ENCODE measurements around the gene SCFD2. TPM values are rescaled to one million over a fixed set of nuclear protein-coding genes. Genes with fewer than 3 reads are reported as not detected.
A peak's percentile ranks its signal among the peaks of the same experiment; 100 is the strongest.

The SCFD2 gene
- polyA plus RNA-seq, 1 of the 3 experiments (the other 2 are of a cell fraction) = 14.1 TPM

DNA sequence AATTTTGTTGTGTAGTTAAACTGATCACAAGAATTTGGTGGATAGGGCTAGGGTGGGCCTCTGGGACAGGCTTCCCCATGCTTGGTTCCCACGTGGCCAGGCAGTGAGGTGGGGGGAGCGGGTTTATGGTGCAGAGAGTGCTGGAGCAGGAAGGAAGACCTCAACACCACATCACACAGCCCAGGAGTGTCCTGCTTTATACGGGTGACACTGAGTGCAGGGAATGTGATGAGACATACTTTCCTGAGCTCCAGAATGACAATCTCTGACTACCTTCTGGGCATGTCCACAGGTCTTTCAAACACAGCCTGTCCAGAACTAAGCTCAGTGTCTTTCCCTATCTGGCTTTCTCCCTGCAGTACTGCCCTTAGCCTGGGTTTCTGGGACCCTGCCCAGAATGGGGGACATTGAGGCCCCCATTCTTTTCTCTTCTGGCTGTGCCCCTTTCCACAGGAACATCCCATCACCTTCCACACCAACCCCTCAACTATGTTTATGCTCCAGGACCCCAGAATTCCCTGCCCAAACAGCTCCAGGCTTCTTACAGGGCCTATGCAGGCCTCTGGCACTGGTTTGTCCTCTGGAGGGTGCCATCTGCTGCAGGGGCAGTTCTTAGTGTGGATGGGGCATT is 540.3 kb downstream of the SCFD2 start:
- no peaks in the 10 kb centered on the region for H4K20me1 ChIP-seq (ENCODE audit: insufficient read depth)
- no peaks in the 10 kb centered on the region for H3F3A ChIP-seq (replicated peaks; ENCODE audit: insufficient read depth)
- CTCF ChIA-PET = interaction anchor here (0.8 to 1.0 kb wide), 3 partner anchors 9 to 157 kb away, joined by 3 to 4 read pairs (median 3); no protein-coding TSS in a partner anchor
- DNase-seq = no peak
- WGBS (ENCODE audit: low lambda C conversion rate) = 60% methylated on average over 3 of the region's 3 CpGs
- no peaks in the 10 kb centered on the region for H3K27me3 ChIP-seq (ENCODE audit: insufficient read depth)
- no peak overlapping the region for H3K4me2 ChIP-seq
- H3K4me1 ChIP-seq (ENCODE audit: control insufficient read depth in 1 of 2, insufficient read depth in 2 of 2, low read depth in 1 of 2, low read length in 1 of 2) = peaks cover 0 to 17% of the 10 kb centered on the region in 2 experiments; a peak in 1 of 4 replicates
- no peaks in the 10 kb centered on the region for H3K9me3 ChIP-seq
- H3K79me2 ChIP-seq (ENCODE audit: insufficient read depth) = no peaks in the 10 kb centered on the region
- H2AFZ ChIP-seq (ENCODE audit: low read depth) = no peak overlapping the region
- no peaks in the 10 kb centered on the region for H3K9me2 ChIP-seq
- peak overlapping the region in 1 of 2 experiments; percentile 17; a peak in 1 of 4 replicates for H3K27ac ChIP-seq (ENCODE audit: low read depth in 2 of 2, low read length in 1 of 2)
- no peak for TF ChIP-seq SMC3 (IDR thresholded peaks at IDR 0.05; ENCODE audit: low read depth, low read length)
- TF ChIP-seq, protein P1, sequence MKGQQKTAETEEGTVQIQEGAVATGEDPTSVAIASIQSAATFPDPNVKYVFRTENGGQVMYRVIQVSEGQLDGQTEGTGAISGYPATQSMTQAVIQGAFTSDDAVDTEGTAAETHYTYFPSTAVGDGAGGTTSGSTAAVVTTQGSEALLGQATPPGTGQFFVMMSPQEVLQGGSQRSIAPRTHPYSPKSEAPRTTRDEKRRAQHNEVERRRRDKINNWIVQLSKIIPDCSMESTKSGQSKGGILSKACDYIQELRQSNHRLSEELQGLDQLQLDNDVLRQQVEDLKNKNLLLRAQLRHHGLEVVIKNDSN (IDR thresholded peaks at IDR 0.05; ENCODE audit: borderline replicate concordance, low read depth) = 0 out of 2 replicates have a peak, but pooled peaks have one; percentile 7
- H3K36me3 ChIP-seq (replicated peaks in 1 of 2; ENCODE audit: control insufficient read depth in 1 of 2, insufficient read depth in 2 of 2, low read length in 1 of 2) = no peaks in the 10 kb centered on the region
- H3K4me3 ChIP-seq (ENCODE audit: low read depth in 2 of 2, low read length in 1 of 2) = no peak overlapping the region
- POLR2A ChIA-PET = interaction anchor here (1.3 kb wide), 1 partner anchor 103 kb away, joined by 4 read pairs; no protein-coding TSS in a partner anchor
- H3K9ac ChIP-seq = no peak overlapping the region

DNA sequence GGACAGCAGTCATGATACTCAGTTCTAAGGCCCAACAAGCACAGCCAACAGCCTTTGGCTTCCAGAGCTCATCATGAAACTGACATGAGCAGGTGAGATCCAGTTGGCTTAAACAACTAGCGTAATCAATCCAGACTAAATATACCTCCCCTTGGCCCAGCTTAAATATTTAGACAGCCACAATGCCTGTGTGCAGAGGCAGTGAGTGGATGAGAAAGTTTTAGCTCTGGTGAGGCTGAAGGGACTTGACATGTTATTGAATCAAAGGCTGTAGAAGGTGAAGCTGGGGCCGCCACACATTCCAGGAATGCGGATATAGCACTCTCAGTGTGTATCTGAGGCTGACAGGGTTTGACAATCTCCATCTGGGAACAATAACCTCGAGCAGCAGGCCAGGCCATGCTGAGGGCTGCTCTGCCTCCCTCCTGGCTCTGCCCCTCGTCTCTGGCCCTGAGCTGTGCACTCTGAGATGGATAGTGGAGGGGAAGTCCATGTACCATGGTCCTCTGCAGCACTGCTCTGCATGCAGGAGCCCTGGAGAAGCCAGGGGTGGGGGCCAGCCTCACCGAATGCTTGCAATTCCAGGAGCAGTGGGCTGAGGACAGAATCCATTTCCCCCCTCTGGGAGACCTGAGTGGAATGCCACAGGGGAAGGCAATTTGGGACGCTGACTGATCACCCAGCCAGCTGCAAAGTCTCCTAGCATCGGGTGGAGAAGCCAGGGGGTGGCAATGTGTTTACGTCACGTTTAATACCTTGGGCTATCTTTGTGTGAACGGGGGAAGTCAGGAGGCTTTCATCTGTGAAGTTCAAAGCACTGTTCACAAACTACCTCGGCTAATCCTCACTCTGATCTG is 541.0 kb downstream of the SCFD2 start:
- H3K4me2 ChIP-seq = no peak overlapping the region
- POLR2A ChIA-PET = interaction anchor here (1.3 kb wide), 1 partner anchor 103 kb away, joined by 4 read pairs; no protein-coding TSS in a partner anchor
- peak; percentile 50 for DNase-seq
- TF ChIP-seq SIN3A (IDR thresholded peaks at IDR 0.05; ENCODE audit: borderline replicate concordance, low read depth, low read length) = peak; percentile 67; the same call in 1 of the 2 replicates
- TF ChIP-seq, protein P2, sequence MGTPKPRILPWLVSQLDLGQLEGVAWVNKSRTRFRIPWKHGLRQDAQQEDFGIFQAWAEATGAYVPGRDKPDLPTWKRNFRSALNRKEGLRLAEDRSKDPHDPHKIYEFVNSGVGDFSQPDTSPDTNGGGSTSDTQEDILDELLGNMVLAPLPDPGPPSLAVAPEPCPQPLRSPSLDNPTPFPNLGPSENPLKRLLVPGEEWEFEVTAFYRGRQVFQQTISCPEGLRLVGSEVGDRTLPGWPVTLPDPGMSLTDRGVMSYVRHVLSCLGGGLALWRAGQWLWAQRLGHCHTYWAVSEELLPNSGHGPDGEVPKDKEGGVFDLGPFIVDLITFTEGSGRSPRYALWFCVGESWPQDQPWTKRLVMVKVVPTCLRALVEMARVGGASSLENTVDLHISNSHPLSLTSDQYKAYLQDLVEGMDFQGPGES (IDR thresholded peaks at IDR 0.05; ENCODE audit: low read depth, low read length) = no peak
- no peak for TF ChIP-seq MEF2A (IDR thresholded peaks at IDR 0.05; ENCODE audit: borderline replicate concordance, low read depth)
- TF ChIP-seq JUND (IDR thresholded peaks at IDR 0.05) = peak; percentile 18; the same call in 1 of the 2 replicates
- no peak for TF ChIP-seq RFX5 (IDR thresholded peaks at IDR 0.05; ENCODE audit: low read length)
- TF ChIP-seq POLR2AphosphoS5 (IDR thresholded peaks at IDR 0.05; ENCODE audit: low read depth, low read length) = peak; percentile 63
- TF ChIP-seq RAD21 (IDR thresholded peaks at IDR 0.05; ENCODE audit: low read length) = no peak
- TF ChIP-seq, protein P3, sequence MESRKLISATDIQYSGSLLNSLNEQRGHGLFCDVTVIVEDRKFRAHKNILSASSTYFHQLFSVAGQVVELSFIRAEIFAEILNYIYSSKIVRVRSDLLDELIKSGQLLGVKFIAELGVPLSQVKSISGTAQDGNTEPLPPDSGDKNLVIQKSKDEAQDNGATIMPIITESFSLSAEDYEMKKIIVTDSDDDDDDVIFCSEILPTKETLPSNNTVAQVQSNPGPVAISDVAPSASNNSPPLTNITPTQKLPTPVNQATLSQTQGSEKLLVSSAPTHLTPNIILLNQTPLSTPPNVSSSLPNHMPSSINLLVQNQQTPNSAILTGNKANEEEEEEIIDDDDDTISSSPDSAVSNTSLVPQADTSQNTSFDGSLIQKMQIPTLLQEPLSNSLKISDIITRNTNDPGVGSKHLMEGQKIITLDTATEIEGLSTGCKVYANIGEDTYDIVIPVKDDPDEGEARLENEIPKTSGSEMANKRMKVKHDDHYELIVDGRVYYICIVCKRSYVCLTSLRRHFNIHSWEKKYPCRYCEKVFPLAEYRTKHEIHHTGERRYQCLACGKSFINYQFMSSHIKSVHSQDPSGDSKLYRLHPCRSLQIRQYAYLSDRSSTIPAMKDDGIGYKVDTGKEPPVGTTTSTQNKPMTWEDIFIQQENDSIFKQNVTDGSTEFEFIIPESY (IDR thresholded peaks at IDR 0.05; ENCODE audit: borderline replicate concordance, low read depth) = 0 out of 2 replicates have a peak, but pooled peaks have one; percentile 43
- no peak for TF ChIP-seq NRF1 (IDR thresholded peaks at IDR 0.05; ENCODE audit: low read depth, low read length)
- TF ChIP-seq TAF1 (IDR thresholded peaks at IDR 0.05; ENCODE audit: borderline replicate concordance, low read depth, low read length) = no peak
- TF ChIP-seq TEAD4 (IDR thresholded peaks at IDR 0.05; ENCODE audit: borderline replicate concordance, insufficient read depth) = peak; percentile 65
- peak; percentile 48; the same call in 1 of the 2 replicates for TF ChIP-seq RCOR1 (IDR thresholded peaks at IDR 0.05; ENCODE audit: low read length)
- peak in 1 of 2 experiments; percentile 63; a peak in 1 of 4 replicates for TF ChIP-seq EP300 (IDR thresholded peaks at IDR 0.05; ENCODE audit: borderline replicate concordance in 1 of 2, low read depth in 1 of 2, low read length in 1 of 2)
- TF ChIP-seq FOXM1 (IDR thresholded peaks at IDR 0.05; ENCODE audit: low read depth) = no peak
- no peak for TF ChIP-seq GABPA (IDR thresholded peaks at IDR 0.05; ENCODE audit: low read depth)
- TF ChIP-seq YY1 (IDR thresholded peaks at IDR 0.05; ENCODE audit: low read depth) = no peak
- TF ChIP-seq, protein P1 (IDR thresholded peaks at IDR 0.05; ENCODE audit: borderline replicate concordance, low read depth) = no peak
- TF ChIP-seq SMC3 (IDR thresholded peaks at IDR 0.05; ENCODE audit: low read depth, low read length) = no peak
- peak; percentile 92 for TF ChIP-seq TCF12 (IDR thresholded peaks at IDR 0.05)
- no peak for TF ChIP-seq MXI1 (IDR thresholded peaks at IDR 0.05; ENCODE audit: low read depth, low read length)
- no peak for TF ChIP-seq GATA2 (CRISPR knock-in tag; IDR thresholded peaks at IDR 0.05)

More for the DNA sequence above, 541.0 kb downstream of the SCFD2 start:
- CTCF ChIA-PET = interaction anchor here (0.6 kb wide), 1 partner anchor 28 kb away, joined by 3 read pairs; no protein-coding TSS in a partner anchor
- no peaks in the 10 kb centered on the region for H3F3A ChIP-seq (replicated peaks; ENCODE audit: insufficient read depth)
- WGBS (ENCODE audit: low lambda C conversion rate) = 57% methylated on average over 8 of the region's 12 CpGs
- H3K9me3 ChIP-seq = no peaks in the 10 kb centered on the region
- H3K9me2 ChIP-seq = no peaks in the 10 kb centered on the region
- no peaks in the 10 kb centered on the region for H3K36me3 ChIP-seq (replicated peaks in 1 of 2; ENCODE audit: control insufficient read depth in 1 of 2, insufficient read depth in 2 of 2, low read length in 1 of 2)
- peaks cover 0 to 17% of the 10 kb centered on the region in 2 experiments; a peak in 1 of 4 replicates for H3K4me1 ChIP-seq (ENCODE audit: control insufficient read depth in 1 of 2, insufficient read depth in 2 of 2, low read depth in 1 of 2, low read length in 1 of 2)
- no peaks in the 10 kb centered on the region for H3K79me2 ChIP-seq (ENCODE audit: insufficient read depth)
- no peaks in the 10 kb centered on the region for H3K27me3 ChIP-seq (ENCODE audit: insufficient read depth)
- no peak overlapping the region; the same call in 1 of the 2 replicates for H2AFZ ChIP-seq (ENCODE audit: low read depth)
- H3K27ac ChIP-seq (ENCODE audit: low read depth in 2 of 2, low read length in 1 of 2) = peak overlapping the region in 1 of 2 experiments; percentile 70; a peak in 2 of 4 replicates
- no peaks in the 10 kb centered on the region for H4K20me1 ChIP-seq (ENCODE audit: insufficient read depth)
- no peak overlapping the region for H3K4me3 ChIP-seq (ENCODE audit: low read depth in 2 of 2, low read length in 1 of 2)
- no peak overlapping the region for H3K9ac ChIP-seq
